Heart left ventricle (tissue), 13 donors: ENCODE data around the gene DNAAF5.

Experiments used
- CTCF ChIP-seq, 12 donors: fragments of 200-600 bp; sonication (generic) in 4 of 12; IDR thresholded peaks; one replicate each; pipeline versions ENCODE4 v1.5.0 to v1.8.0; 2018 to 2022; ENCODE audit warnings: antibody characterized with exemption in 12 of 12, mild to moderate bottlenecking in 5 of 12
- POLR2A ChIP-seq, 2 donors: fragments of 450-650 bp; IDR thresholded peaks; one replicate each; pipeline ENCODE4 v1.6.1; 2017; ENCODE audit warnings: antibody characterized with exemption in 2 of 2, mild to moderate bottlenecking in 2 of 2, moderate library complexity in 2 of 2
- donor health status: ischemic (EF 13 %, LVEDD 7.1; RV severe dilation, severe dysfunction).
- donor health status: DM: no; HTN: yes; CAD: no.
- donor health status: DM: no; HTN: no; CAD: no.
- donor health status: ischemic (EF 25% LVEDD 6.9; RV normal size, moderate dysfunction).
- donor health status: ischemic (EF 25% LVEDD 5.7; RV mildly dilated, moderate dysfunction).
- donor health status: ischemic (EF 35%, LVEDD 5.7; RV mildly dilated, moderate dysfunction).
- donor health status: nonischemic (EF 11% LVEDD 7.7; RV severe dilation, severe dysfunction).
- donor health status: DM: yes; HTN: yes; CAD: no.
- donor health status: PGD.
- donor health status: ischemic (EF 29% LVEDD 5.4; RV normal size, mild dysfunction).
- donor health status: nonischemic (EF 23%, LVEDD 6.1; RV moderate dilation, normal function).

- TF ChIP-seq POLR2A (IDR thresholded peaks at IDR 0.05) (no peak), CTCF (IDR thresholded peaks at IDR 0.05) (no peak)
Measured at GRCh38 chr7:741850-742249, 15.4 kb downstream of the DNAAF5 start.
